Parathyroid adenoma (tissue), 2 donors: Measurements from ENCODE around the gene ADGRV1.

Source experiments
- H2AFZ ChIP-seq: fragments of 300-600 bp; sonication (generic); one replicate; pipeline ENCODE4 v1.7.0; 2017; ENCODE audit warnings: antibody characterized with exemption, mild to moderate bottlenecking
- H3K27ac ChIP-seq: fragments of 300-600 bp; sonication (generic); one replicate; pipeline ENCODE4 v1.7.0; 2017
- H3K27me3 ChIP-seq: fragments of 300-600 bp; sonication (generic); one replicate; pipeline ENCODE4 v1.7.0; 2017; ENCODE audit warnings: low read length; ENCODE audit not compliant: control insufficient read depth, insufficient read depth
- H3K36me3 ChIP-seq: fragments of 300-600 bp; sonication (generic); one replicate; pipeline ENCODE4 v1.7.0; 2017; ENCODE audit warnings: low read length; ENCODE audit not compliant: control insufficient read depth, insufficient read depth
- H3K4me1 ChIP-seq: fragments of 300-600 bp; sonication (generic); one replicate; pipeline ENCODE4 v1.7.0; 2017; ENCODE audit warnings: control low read depth
- H3K4me2 ChIP-seq: fragments of 300-600 bp; sonication (generic); one replicate; pipeline ENCODE4 v1.7.0; 2017; ENCODE audit warnings: low read length
- H3K4me3 ChIP-seq: fragments of 300-600 bp; sonication (generic); one replicate; pipeline ENCODE4 v1.7.0; 2017; ENCODE audit warnings: low read depth, low read length
- H3K79me2 ChIP-seq: fragments of 300-600 bp; sonication (generic); one replicate; pipeline ENCODE4 v1.7.0; 2017; ENCODE audit warnings: control low read depth
- H3K9ac ChIP-seq: fragments of 300-600 bp; sonication (generic); one replicate; pipeline ENCODE4 v1.7.0; 2017; ENCODE audit warnings: mild to moderate bottlenecking
- H3K9me3 ChIP-seq: fragments of 300-600 bp; sonication (generic); one replicate; pipeline ENCODE4 v1.7.0; 2017; ENCODE audit warnings: low read length; ENCODE audit not compliant: control insufficient read depth
- TF ChIP-seq, protein P1 (sequence below): fragments of 300-600 bp; sonication (generic); IDR thresholded peaks from one replicate; pipeline ENCODE4 v1.7.0; 2017; ENCODE audit warnings: antibody characterized with exemption, mild to moderate bottlenecking
- donor health status: primary hyperparathyroidism.

Gene ADGRV1

DNA sequence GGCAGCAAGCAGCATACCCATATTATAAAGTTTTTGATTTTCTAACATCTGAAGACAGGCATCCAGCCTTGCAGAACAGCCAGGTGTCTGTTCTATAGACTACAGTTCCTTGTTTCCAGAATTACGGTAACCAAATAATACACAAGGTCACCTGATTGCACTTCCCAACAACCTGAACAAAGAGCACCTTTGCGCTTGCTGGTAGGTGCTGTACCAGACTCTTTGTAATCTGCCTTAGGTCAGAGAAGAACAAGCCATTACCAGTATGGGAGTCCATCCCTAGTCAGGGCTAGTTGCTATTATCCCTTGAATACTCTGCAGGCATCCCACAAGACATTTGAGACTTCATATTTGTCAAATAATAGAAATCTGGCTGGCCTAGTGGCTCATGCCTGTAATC, 568.3 kb downstream of the ADGRV1 start:
- H3K4me1 ChIP-seq = peaks cover 3% of the 10 kb centered on the region
- H3K4me3 ChIP-seq = no peak overlapping the region
- H3K9me3 ChIP-seq = no peaks in the 10 kb centered on the region
- no peak overlapping the region for H3K9ac ChIP-seq
- no peaks in the 10 kb centered on the region for H3K79me2 ChIP-seq
- H3K36me3 ChIP-seq = no peaks in the 10 kb centered on the region
- H3K27ac ChIP-seq = no peak overlapping the region
- H3K4me2 ChIP-seq = no peak overlapping the region
- no peak overlapping the region for H2AFZ ChIP-seq
- TF ChIP-seq, protein P1, sequence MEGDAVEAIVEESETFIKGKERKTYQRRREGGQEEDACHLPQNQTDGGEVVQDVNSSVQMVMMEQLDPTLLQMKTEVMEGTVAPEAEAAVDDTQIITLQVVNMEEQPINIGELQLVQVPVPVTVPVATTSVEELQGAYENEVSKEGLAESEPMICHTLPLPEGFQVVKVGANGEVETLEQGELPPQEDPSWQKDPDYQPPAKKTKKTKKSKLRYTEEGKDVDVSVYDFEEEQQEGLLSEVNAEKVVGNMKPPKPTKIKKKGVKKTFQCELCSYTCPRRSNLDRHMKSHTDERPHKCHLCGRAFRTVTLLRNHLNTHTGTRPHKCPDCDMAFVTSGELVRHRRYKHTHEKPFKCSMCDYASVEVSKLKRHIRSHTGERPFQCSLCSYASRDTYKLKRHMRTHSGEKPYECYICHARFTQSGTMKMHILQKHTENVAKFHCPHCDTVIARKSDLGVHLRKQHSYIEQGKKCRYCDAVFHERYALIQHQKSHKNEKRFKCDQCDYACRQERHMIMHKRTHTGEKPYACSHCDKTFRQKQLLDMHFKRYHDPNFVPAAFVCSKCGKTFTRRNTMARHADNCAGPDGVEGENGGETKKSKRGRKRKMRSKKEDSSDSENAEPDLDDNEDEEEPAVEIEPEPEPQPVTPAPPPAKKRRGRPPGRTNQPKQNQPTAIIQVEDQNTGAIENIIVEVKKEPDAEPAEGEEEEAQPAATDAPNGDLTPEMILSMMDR = no peak
- H3K27me3 ChIP-seq = no peaks in the 10 kb centered on the region

DNA sequence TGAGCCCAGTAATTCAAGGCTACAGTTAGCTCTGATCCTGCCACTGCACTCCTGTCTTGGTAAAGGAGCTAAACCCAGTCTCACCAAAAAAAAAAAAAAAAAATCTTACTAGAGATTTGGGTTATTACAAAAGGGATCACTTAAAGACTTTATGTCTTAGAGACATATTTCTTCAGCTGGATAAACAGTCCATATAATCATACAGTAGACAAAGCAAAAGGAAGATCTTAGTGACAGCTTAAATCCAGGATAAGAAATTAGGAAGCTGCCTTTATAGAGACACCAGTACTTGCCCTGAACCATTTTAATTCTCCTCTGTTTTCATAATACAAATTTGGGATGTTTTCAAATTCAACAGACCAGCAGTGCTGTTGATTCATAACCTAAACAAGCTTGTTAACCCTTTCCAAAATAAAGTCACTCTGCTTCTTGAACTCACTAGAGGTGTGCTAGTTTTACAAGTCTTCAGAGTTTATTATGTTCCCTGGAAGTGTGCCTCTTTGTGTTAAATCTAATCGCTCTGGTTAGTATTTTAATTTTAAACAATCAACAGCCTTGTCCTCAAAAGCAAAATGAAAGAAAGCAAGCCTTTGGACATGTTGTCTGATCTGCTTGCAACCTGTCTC, 569.0 kb downstream of the ADGRV1 start:
- Histone ChIP-seq H3K27me3 (no peaks in the 10 kb centered on the region), H3K9ac (no peak overlapping the region), H3K4me3 (no peak overlapping the region), H3K4me1 (peaks cover 3% of the 10 kb centered on the region), H3K4me2 (no peak overlapping the region), H3K79me2 (no peaks in the 10 kb centered on the region), H2AFZ (peak overlapping the region; percentile 16), H3K9me3 (no peaks in the 10 kb centered on the region), H3K27ac (no peak overlapping the region), H3K36me3 (no peaks in the 10 kb centered on the region)
- TF ChIP-seq, protein P1 = no peak

DNA sequence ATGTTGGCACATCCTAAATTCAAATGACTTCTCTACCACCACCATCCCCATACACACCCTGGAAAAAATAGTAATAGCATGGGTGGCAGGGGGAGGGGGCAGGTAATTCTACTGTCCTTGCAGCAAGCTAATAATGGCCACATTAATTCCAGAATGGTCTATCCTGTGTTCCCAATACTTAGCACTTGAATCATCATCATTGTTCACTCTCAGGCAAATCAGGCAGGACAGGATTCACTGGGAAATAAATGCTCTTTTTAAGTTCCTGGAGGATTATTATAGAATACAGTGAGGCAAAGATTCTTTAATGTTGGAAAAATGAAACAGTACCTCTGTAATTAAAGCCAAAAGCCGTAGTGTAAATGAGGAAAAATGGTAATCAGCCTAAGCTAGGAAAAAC, 570.0 kb downstream of the ADGRV1 start:
- no peak overlapping the region for H2AFZ ChIP-seq
- no peaks in the 10 kb centered on the region for H3K27me3 ChIP-seq
- no peaks in the 10 kb centered on the region for H3K36me3 ChIP-seq
- no peaks in the 10 kb centered on the region for H3K9me3 ChIP-seq
- TF ChIP-seq, protein P1 = no peak
- no peak overlapping the region for H3K4me2 ChIP-seq
- H3K9ac ChIP-seq = no peak overlapping the region
- no peak overlapping the region for H3K27ac ChIP-seq
- H3K4me3 ChIP-seq = no peak overlapping the region
- no peaks in the 10 kb centered on the region for H3K79me2 ChIP-seq
- peaks cover 3% of the 10 kb centered on the region for H3K4me1 ChIP-seq

DNA sequence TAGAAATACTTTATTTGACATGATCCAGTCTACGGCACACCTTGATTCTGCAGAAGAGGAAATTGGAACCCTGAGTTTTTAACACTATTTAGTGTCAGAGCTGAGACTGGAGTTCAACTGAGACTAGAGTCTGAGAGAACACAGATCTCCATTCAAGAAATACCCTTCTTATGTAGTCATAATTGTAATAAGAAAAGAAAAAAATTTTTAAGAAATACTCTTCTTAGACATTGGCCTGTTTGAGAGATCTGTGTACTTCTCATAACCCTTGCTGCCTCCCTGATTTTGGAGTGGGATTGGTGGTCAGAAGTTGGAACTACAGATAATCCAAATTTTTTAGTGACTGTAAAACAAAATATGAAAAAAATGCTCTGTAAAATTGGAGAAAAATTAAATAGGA, 571.2 kb downstream of the ADGRV1 start:
- H3K27ac ChIP-seq = no peak overlapping the region
- H3K27me3 ChIP-seq = no peaks in the 10 kb centered on the region
- no peak overlapping the region for H2AFZ ChIP-seq
- H3K9me3 ChIP-seq = no peaks in the 10 kb centered on the region
- H3K9ac ChIP-seq = no peak overlapping the region
- no peaks in the 10 kb centered on the region for H3K36me3 ChIP-seq
- TF ChIP-seq, protein P1 = no peak
- H3K79me2 ChIP-seq = no peaks in the 10 kb centered on the region
- H3K4me3 ChIP-seq = no peak overlapping the region
- peaks cover 3% of the 10 kb centered on the region for H3K4me1 ChIP-seq
- no peak overlapping the region for H3K4me2 ChIP-seq

DNA sequence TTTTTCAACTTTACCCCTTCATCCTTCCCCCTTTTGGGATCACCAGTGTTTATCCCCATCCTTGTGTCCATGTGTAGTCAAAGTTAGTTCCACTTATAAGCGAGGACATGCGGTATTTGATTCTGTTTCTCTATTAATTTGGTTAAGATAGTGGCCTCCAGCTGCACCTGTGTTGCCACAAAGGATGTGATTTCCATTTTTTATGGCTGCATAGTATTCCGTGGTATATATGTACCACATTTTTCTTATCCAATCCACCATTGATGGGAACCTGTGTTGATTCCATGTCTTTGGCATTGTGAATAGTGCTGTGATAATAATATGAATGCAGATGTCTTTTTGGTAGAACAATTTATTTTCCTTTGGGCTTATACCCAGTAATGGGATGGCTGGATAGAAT, 572.2 kb downstream of the ADGRV1 start:
- no peaks in the 10 kb centered on the region for H3K9me3 ChIP-seq
- H3K27me3 ChIP-seq = no peaks in the 10 kb centered on the region

More for the DNA sequence above, 572.2 kb downstream of the ADGRV1 start:
- H3K27ac ChIP-seq = no peak overlapping the region
- H3K36me3 ChIP-seq = no peaks in the 10 kb centered on the region
- H3K4me1 ChIP-seq = peaks cover 3% of the 10 kb centered on the region
- H3K4me3 ChIP-seq = no peak overlapping the region
- no peak overlapping the region for H3K9ac ChIP-seq
- TF ChIP-seq, protein P1 = no peak
- H3K79me2 ChIP-seq = no peaks in the 10 kb centered on the region
- no peak overlapping the region for H2AFZ ChIP-seq
- no peak overlapping the region for H3K4me2 ChIP-seq
